B cell (primary cell): ENCODE data around the gene LYAR.

Experiments used
- CTCF ChIP-seq: fragments of 200-600 bp; IDR thresholded peaks from one replicate; pipeline ENCODE4 v1.8.0; 2022; ENCODE audit warnings: antibody characterized with exemption, mild to moderate bottlenecking
- EZH2 ChIP-seq: IDR thresholded peaks from 2 replicates; pipeline ENCODE4 v1.6.1; 2012; ENCODE audit warnings: borderline replicate concordance, low read depth, mild to moderate bottlenecking, moderate library complexity, low read length; ENCODE audit not compliant: insufficient read depth, poor library complexity, severe bottlenecking

- TF ChIP-seq CTCF (no peak), EZH2 (no peak)
Measured at GRCh38 chr4:4339504-4340085, 49.6 kb upstream of the LYAR start.
